H9 (cell line): Measurements from ENCODE around the gene HMGB1. TPM values are rescaled to one million over a fixed set of nuclear protein-coding genes. Genes with fewer than 3 reads are reported as not detected.

Experiments
- DNase-seq: peaks from one replicate; pipeline ENCODE4 v3.0.0-alpha.2; 2017
- H2AFZ ChIP-seq: one replicate; pipeline ENCODE4 v1.6.1; 2013; ENCODE audit warnings: mild to moderate bottlenecking, low read length, control low read depth, moderate library complexity
- H2AK5ac ChIP-seq: 2 replicates; pipeline ENCODE4 v1.6.1; 2013; ENCODE audit warnings: low read length, control low read depth, mixed read lengths; ENCODE audit not compliant: insufficient read length
- H2BK120ac ChIP-seq: one replicate; pipeline ENCODE4 v1.6.1; 2013; ENCODE audit warnings: low read depth, mild to moderate bottlenecking, low read length, control low read depth, inconsistent platforms; ENCODE audit not compliant: poor library complexity, severe bottlenecking
- H2BK12ac ChIP-seq: 2 replicates; pipeline ENCODE4 v1.6.1; 2013; ENCODE audit warnings: low read length, control low read depth, mixed read lengths, low read depth; ENCODE audit not compliant: insufficient read length
- H2BK15ac ChIP-seq: 2 replicates; pipeline ENCODE4 v1.6.1; 2013; ENCODE audit warnings: low read depth, low read length, control low read depth
- H2BK20ac ChIP-seq: one replicate; pipeline ENCODE4 v1.6.1; 2013; ENCODE audit warnings: low read depth, mild to moderate bottlenecking, low read length, control low read depth, inconsistent platforms; ENCODE audit not compliant: poor library complexity, severe bottlenecking
- H2BK5ac ChIP-seq: 2 replicates; pipeline ENCODE4 v1.6.1; 2013; ENCODE audit warnings: low read length, control low read depth, mixed read lengths; ENCODE audit not compliant: insufficient read length
- H3K14ac ChIP-seq: 2 replicates; pipeline ENCODE4 v1.6.1; 2013; ENCODE audit warnings: low read length, control low read depth; ENCODE audit not compliant: insufficient read depth
- H3K18ac ChIP-seq: 2 replicates; pipeline ENCODE4 v1.6.1; 2013; ENCODE audit warnings: low read depth, mild to moderate bottlenecking, mixed read lengths, low read length, control low read depth; ENCODE audit not compliant: insufficient read length
- H3K23ac ChIP-seq: 2 replicates; pipeline ENCODE4 v1.6.1; 2013; ENCODE audit warnings: low read length, control low read depth, mixed read lengths, low read depth; ENCODE audit not compliant: insufficient read length
- H3K23me2 ChIP-seq: 2 replicates; pipeline ENCODE4 v1.6.1; 2013; ENCODE audit warnings: low read depth, mild to moderate bottlenecking, mixed read lengths, low read length, control low read depth; ENCODE audit not compliant: insufficient read length, poor library complexity, severe bottlenecking
- H3K27ac ChIP-seq: 2 replicates; pipeline ENCODE4 v1.5.1; 2013; ENCODE audit warnings: low read length, control low read depth, mixed read lengths, low read depth; ENCODE audit not compliant: insufficient read length
- H3K27me3 ChIP-seq: 2 replicates; pipeline ENCODE4 v1.6.1; 2013; ENCODE audit warnings: low read length, control low read depth, inconsistent platforms; ENCODE audit not compliant: insufficient read depth
- H3K4ac ChIP-seq: 2 replicates; pipeline ENCODE4 v1.6.1; 2013; ENCODE audit warnings: low read depth, mild to moderate bottlenecking, control low read depth, inconsistent platforms, low read length, moderate library complexity
- H3K4me1 ChIP-seq: 2 replicates; pipeline ENCODE4 v1.6.1; 2013; ENCODE audit warnings: low read length, control low read depth, inconsistent platforms; ENCODE audit not compliant: insufficient read depth
- H3K4me2 ChIP-seq: 2 replicates; pipeline ENCODE4 v1.6.1; 2013; ENCODE audit warnings: low read length, control low read depth, mixed read lengths; ENCODE audit not compliant: insufficient read length, insufficient read depth
- H3K56ac ChIP-seq: 2 replicates; pipeline ENCODE4 v1.6.1; 2013; ENCODE audit warnings: low read depth, mild to moderate bottlenecking, mixed read lengths, low read length, control low read depth; ENCODE audit not compliant: insufficient read length
- H3K79me1 ChIP-seq: 2 replicates; pipeline ENCODE4 v1.6.1; 2013; ENCODE audit warnings: low read depth, mild to moderate bottlenecking, moderate library complexity, low read length, control low read depth, inconsistent platforms; ENCODE audit not compliant: insufficient read depth, poor library complexity, severe bottlenecking
- H3K79me2 ChIP-seq: 2 replicates; pipeline ENCODE4 v1.6.1; 2013; ENCODE audit warnings: low read length, control low read depth, inconsistent platforms; ENCODE audit not compliant: insufficient read depth
- H3K9ac ChIP-seq: 2 replicates; pipeline ENCODE4 v1.6.1; 2013; ENCODE audit warnings: low read length, control low read depth, mixed read lengths; ENCODE audit not compliant: insufficient read length; ENCODE audit errors: extremely low read depth
- H3K9me3 ChIP-seq: one replicate; pipeline ENCODE4 v1.6.1; 2013; ENCODE audit warnings: low read depth, low read length, inconsistent platforms; ENCODE audit not compliant: control insufficient read depth
- H3T11ph ChIP-seq: one replicate; pipeline ENCODE4 v1.6.1; 2013; ENCODE audit warnings: mild to moderate bottlenecking, low read length, control low read depth, inconsistent platforms
- H4K20me1 ChIP-seq: one replicate; pipeline ENCODE4 v1.6.1; 2013; ENCODE audit not compliant: control insufficient read depth, insufficient read length, insufficient read depth
- H4K5ac ChIP-seq: 2 replicates; pipeline ENCODE4 v1.6.1; 2013; ENCODE audit warnings: low read depth, mild to moderate bottlenecking, mixed read lengths, low read length, control low read depth; ENCODE audit not compliant: insufficient read length
- H4K8ac ChIP-seq: replicated peaks from 2 replicates; pipeline ENCODE4 v1.6.1; 2013; ENCODE audit warnings: low read length, control low read depth, mixed read lengths, low read depth; ENCODE audit not compliant: insufficient read length
- H4K91ac ChIP-seq: 2 replicates; pipeline ENCODE4 v1.6.1; 2013; ENCODE audit warnings: low read depth, mild to moderate bottlenecking, moderate library complexity, mixed read lengths, low read length, control low read depth; ENCODE audit not compliant: insufficient read length
- H3K27ac Mint-ChIP-seq, 3 experiments: 2 replicates in 2 of 3; 3 replicates in 1 of 3; pipeline ENCODE4 v1.8.0; 2020 to 2021; ENCODE audit warnings: mixed read lengths in 3 of 3, mild to moderate bottlenecking in 1 of 3, moderate library complexity in 1 of 3
- H3K27me3 Mint-ChIP-seq: 2 replicates; pipeline ENCODE4 v1.8.0; 2021; ENCODE audit warnings: low read depth, mild to moderate bottlenecking, moderate library complexity, mixed read lengths
- H3K36me3 Mint-ChIP-seq, 3 experiments: 2 replicates in 2 of 3; 3 replicates in 1 of 3; pipeline ENCODE4 v1.8.0; 2020 to 2021; ENCODE audit warnings: low read depth in 3 of 3, mixed read lengths in 3 of 3; ENCODE audit not compliant: insufficient read depth in 1 of 3
- H3K4me1 Mint-ChIP-seq, 2 experiments: 2 replicates each; pipeline ENCODE4 v1.8.0; 2020; ENCODE audit warnings: mixed read lengths in 2 of 2
- H3K4me3 Mint-ChIP-seq, 2 experiments: 2 replicates in 1 of 2; 3 replicates in 1 of 2; pipeline ENCODE4 v1.8.0; 2020 to 2021; ENCODE audit warnings: mild to moderate bottlenecking in 2 of 2, mixed read lengths in 2 of 2, moderate library complexity in 1 of 2
- H3K9me3 Mint-ChIP-seq, 2 experiments: 2 replicates in 1 of 2; 3 replicates in 1 of 2; pipeline ENCODE4 v1.8.0; 2020; ENCODE audit warnings: mild to moderate bottlenecking in 2 of 2, mixed read lengths in 2 of 2, moderate library complexity in 1 of 2
- CTCF ChIP-seq: fragments of 200-600 bp; sonication (generic); conservative IDR thresholded peaks from 3 replicates; pipeline ENCODE4 v1.8.0; 2021; ENCODE audit warnings: antibody characterized with exemption, mild to moderate bottlenecking
- WGBS: extraction: QIAGEN DNeasy Blood & Tissue Kit; methylation state at CpG from one replicate; pipeline ENCODE4 v1.1.7; 2013; ENCODE audit warnings: missing lambda C conversion rate, low lambda C conversion rate, mixed read lengths; ENCODE audit not compliant: insufficient read length; ENCODE audit errors: extremely low coverage; 5-methylcytosine and 5-hydroxymethylcytosine counted together
- total RNA-seq: library from RNA; stranded (reverse); gene quantifications from 2 replicates; pipeline ENCODE4 v1.2.1, GENCODE V29; 2021

HMGB1 gene
- total RNA-seq, 1 experiment from 2014 or later: 688 TPM

- Histone ChIP-seq H3K79me2 (no peaks in the 10 kb centered on the region), H2BK12ac (no peak overlapping the region), H4K5ac (no peak overlapping the region), H3K9me3 (no peaks in the 10 kb centered on the region), H3K4ac (no peak overlapping the region), H3K18ac (no peak overlapping the region), H3K4me1 (no peaks in the 10 kb centered on the region; the same call in 1 of the 2 replicates), H3K27me3 (no peaks in the 10 kb centered on the region), H2BK15ac (no peak overlapping the region), H3K56ac (no peak overlapping the region), H3K14ac (no peak overlapping the region), H3K79me1 (no peaks in the 10 kb centered on the region), H2AK5ac (no peak overlapping the region), H4K8ac (no peak overlapping the region), H3K27ac (no peak overlapping the region), H3K9ac (no peak overlapping the region), H2BK120ac (no peak overlapping the region), H2BK20ac (no peak overlapping the region), H2AFZ (no peak overlapping the region), H3K23ac (no peak overlapping the region), H3T11ph (no peak overlapping the region), H3K23me2 (no peaks in the 10 kb centered on the region), H2BK5ac (no peak overlapping the region), H4K20me1 (no peaks in the 10 kb centered on the region), H3K4me2 (no peak overlapping the region), H4K91ac (no peak overlapping the region)
- peaks cover 4% of the 10 kb centered on the region for H3K27me3 Mint-ChIP-seq
- no peak overlapping the region for H3K27ac Mint-ChIP-seq
- no peaks in the 10 kb centered on the region; a peak in 1 of 5 replicates for H3K9me3 Mint-ChIP-seq
- no CpG with 5 or more reads among the region's 3 CpGs for WGBS
- no peak overlapping the region for H3K4me3 Mint-ChIP-seq
- no peak for TF ChIP-seq CTCF
- DNase-seq: no peak
- no peaks in the 10 kb centered on the region for H3K36me3 Mint-ChIP-seq
- no peaks in the 10 kb centered on the region; a peak in 1 of 4 replicates for H3K4me1 Mint-ChIP-seq
Measured at GRCh38 chr13:30438286-30438685, 27.4 kb downstream of the HMGB1 start.
